ENCODE measurements around the gene MORF4L2.

GRCh38 chrX:103729015-103729414, 42.5 kb upstream of the MORF4L2 start:
- TF ChIP-seq CTCF (IDR thresholded peaks at IDR 0.05; ENCODE audit: borderline replicate concordance, extremely low read depth, low read length, poor library complexity, severe bottlenecking) (no peak), EZH2 (IDR thresholded peaks at IDR 0.05; ENCODE audit: borderline replicate concordance, low read depth, low read length, severe bottlenecking) (no peak)

Data from DND-41 (cell line).